A673 (cell line): ENCODE measurements around the gene LFNG. TPM values are rescaled to one million over a fixed set of nuclear protein-coding genes. Genes with fewer than 3 reads are reported as not detected.

Source experiments
- BruUV-seq: library from RNA; stranded (reverse); fragments of 400-500 nt; replicated peaks from 2 replicates; lab custom pipeline; 2021; lab: Mats Ljungman, UMichigan
- CTCF ChIA-PET: fragments of 300-600 bp; sonication (Branson Sonifier 250); formaldehyde crosslinking; loops from one replicate; lab custom pipeline; 2022; ENCODE audit warnings: antibody characterized with exemption; lab: Charles Lee
- POLR2A ChIA-PET: fragments of 300-600 bp; sonication (Branson Sonifier 250); formaldehyde crosslinking; loops from one replicate; lab custom pipeline; 2022; ENCODE audit warnings: antibody characterized with exemption; ENCODE audit not compliant: low non-redundant PET; lab: Charles Lee
- DNase-seq: peaks from one replicate; pipeline ENCODE4 v3.0.0-alpha.2; 2015; ENCODE audit warnings: low spot score
- H3K27ac ChIP-seq: fragments of 200-600 bp; sonication (generic); 2 replicates; pipeline ENCODE4 v1.5.1; 2016; ENCODE audit warnings: mixed run types, low read depth, mild to moderate bottlenecking, mixed read lengths, antibody characterized with exemption, low read length; ENCODE audit not compliant: poor library complexity, severe bottlenecking
- H3K27me3 ChIP-seq: fragments of 200-600 bp; sonication (generic); replicated peaks from 2 replicates; pipeline ENCODE4 v1.6.1; 2017; ENCODE audit warnings: mixed run types, low read depth, mild to moderate bottlenecking, mixed read lengths, antibody characterized with exemption, low read length; ENCODE audit not compliant: insufficient read depth, poor library complexity
- H3K36me3 ChIP-seq: fragments of 200-600 bp; sonication (generic); 2 replicates; pipeline ENCODE4 v1.6.1; 2016; ENCODE audit warnings: mixed run types, mild to moderate bottlenecking, mixed read lengths, antibody characterized with exemption, low read length; ENCODE audit not compliant: insufficient read depth, poor library complexity, severe bottlenecking
- H3K4me1 ChIP-seq: fragments of 200-600 bp; sonication (generic); 2 replicates; pipeline ENCODE4 v1.6.1; 2017; ENCODE audit warnings: mixed run types, mild to moderate bottlenecking, mixed read lengths, antibody characterized with exemption, low read length; ENCODE audit not compliant: insufficient read depth, poor library complexity, severe bottlenecking
- H3K4me3 ChIP-seq: fragments of 200-600 bp; sonication (generic); 2 replicates; pipeline ENCODE4 v1.5.1; 2016; ENCODE audit warnings: low read depth, mixed run types, mild to moderate bottlenecking, mixed read lengths, low read length; ENCODE audit not compliant: poor library complexity, severe bottlenecking
- H3K9me3 ChIP-seq: fragments of 200-600 bp; sonication (generic); 2 replicates; pipeline ENCODE4 v1.6.1; 2016; ENCODE audit warnings: mixed run types, low read depth, mild to moderate bottlenecking, mixed read lengths, antibody characterized with exemption, low read length; ENCODE audit not compliant: poor library complexity, severe bottlenecking
- EZH2 ChIP-seq: fragments of 200-600 bp; sonication (generic); IDR thresholded peaks from 2 replicates; pipeline ENCODE4 v1.6.1; 2017; ENCODE audit warnings: borderline replicate concordance, low read depth, mild to moderate bottlenecking, mixed read lengths, antibody characterized with exemption, low read length; ENCODE audit not compliant: poor library complexity, severe bottlenecking
- intact Hi-C: fragments of 100-400 bp; cut with micrococcal nuclease; formaldehyde crosslinking; loops from one replicate; pipeline ENCODE4 v1.10.0; 2022; ENCODE audit not compliant: unreplicated experiment
- total RNA-seq: library from RNA; stranded (reverse); gene quantifications from 2 replicates; pipeline ENCODE4 v1.2.3, GENCODE V29; 2021
- TF ChIP-seq, protein P1 (sequence below): fragments of 300-800, 200-600 bp; sonication (generic); conservative IDR thresholded peaks from 2 replicates; pipeline ENCODE4 v1.5.1; 2017; ENCODE audit warnings: low read depth, mild to moderate bottlenecking, antibody characterized with exemption, low read length, moderate library complexity, mixed read lengths

LFNG gene
- total RNA-seq, 1 experiment from 2014 or later, result 11.7 TPM

DNA sequence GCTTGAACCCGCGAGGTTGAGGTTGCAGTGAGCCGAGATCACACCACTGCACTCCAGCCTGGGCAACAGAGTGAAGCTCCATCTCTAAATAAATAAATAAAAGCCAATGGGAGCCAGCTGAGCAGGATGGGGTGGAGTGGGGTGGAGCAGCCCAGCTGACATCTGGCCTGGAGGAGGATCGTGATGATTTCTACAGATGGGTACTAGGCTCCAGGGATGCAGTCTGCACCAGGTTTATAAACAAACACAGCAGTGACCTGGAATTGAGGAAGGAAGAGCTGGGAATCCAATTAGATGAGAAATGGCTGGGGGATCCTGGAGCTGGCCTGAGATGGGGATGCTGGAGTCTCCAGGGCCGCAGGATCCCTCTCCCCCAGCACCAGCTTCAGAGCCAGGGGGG, 36.1 kb upstream of the LFNG start:
- POLR2A ChIA-PET, result no interaction called here
- Histone ChIP-seq H3K36me3 (no peaks in the 10 kb centered on the region), H3K9me3 (no peaks in the 10 kb centered on the region), H3K27me3 (no peaks in the 10 kb centered on the region), H3K4me3 (no peak overlapping the region), H3K4me1 (peaks cover 12% of the 10 kb centered on the region), H3K27ac (no peak overlapping the region)
- intact Hi-C loops, result no loop called here
- DNase-seq, result no peak
- CTCF ChIA-PET, result no interaction called here
- no TSS peak for BruUV-seq
- TF ChIP-seq EZH2, result no peak
- TF ChIP-seq, protein P1, sequence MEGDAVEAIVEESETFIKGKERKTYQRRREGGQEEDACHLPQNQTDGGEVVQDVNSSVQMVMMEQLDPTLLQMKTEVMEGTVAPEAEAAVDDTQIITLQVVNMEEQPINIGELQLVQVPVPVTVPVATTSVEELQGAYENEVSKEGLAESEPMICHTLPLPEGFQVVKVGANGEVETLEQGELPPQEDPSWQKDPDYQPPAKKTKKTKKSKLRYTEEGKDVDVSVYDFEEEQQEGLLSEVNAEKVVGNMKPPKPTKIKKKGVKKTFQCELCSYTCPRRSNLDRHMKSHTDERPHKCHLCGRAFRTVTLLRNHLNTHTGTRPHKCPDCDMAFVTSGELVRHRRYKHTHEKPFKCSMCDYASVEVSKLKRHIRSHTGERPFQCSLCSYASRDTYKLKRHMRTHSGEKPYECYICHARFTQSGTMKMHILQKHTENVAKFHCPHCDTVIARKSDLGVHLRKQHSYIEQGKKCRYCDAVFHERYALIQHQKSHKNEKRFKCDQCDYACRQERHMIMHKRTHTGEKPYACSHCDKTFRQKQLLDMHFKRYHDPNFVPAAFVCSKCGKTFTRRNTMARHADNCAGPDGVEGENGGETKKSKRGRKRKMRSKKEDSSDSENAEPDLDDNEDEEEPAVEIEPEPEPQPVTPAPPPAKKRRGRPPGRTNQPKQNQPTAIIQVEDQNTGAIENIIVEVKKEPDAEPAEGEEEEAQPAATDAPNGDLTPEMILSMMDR, result no peak

DNA sequence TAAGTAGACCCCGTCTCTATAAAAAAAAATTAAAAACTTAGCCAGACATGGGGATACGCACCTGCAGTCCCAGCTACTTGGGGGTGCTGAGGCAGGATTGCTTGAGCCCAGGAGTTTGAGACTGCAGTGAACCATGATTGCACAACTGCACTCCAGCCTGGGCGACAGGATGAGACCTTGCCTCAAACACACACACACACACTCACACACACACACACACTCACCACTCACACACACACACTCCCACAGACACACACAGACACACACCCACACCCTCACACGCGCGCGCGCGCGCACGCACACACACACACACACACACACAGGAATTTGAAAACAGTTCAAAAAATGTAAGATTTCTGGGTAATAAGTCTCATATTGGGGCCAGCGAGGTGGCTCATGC, 34.7 kb upstream of the LFNG start:
- no peak overlapping the region for H3K4me3 ChIP-seq
- no TSS peak for BruUV-seq
- H3K9me3 ChIP-seq, result no peaks in the 10 kb centered on the region
- POLR2A ChIA-PET, result no interaction called here
- no peak for TF ChIP-seq EZH2
- TF ChIP-seq, protein P1, result no peak
- CTCF ChIA-PET, result no interaction called here
- intact Hi-C loops, result no loop called here
- DNase-seq, result no peak
- H3K36me3 ChIP-seq, result no peaks in the 10 kb centered on the region
- peaks cover 15% of the 10 kb centered on the region for H3K4me1 ChIP-seq
- H3K27ac ChIP-seq, result no peak overlapping the region
- H3K27me3 ChIP-seq, result no peaks in the 10 kb centered on the region

GRCh38 chr7:2487586-2488271, 31.8 kb upstream of the LFNG start:
- Histone ChIP-seq H3K9me3 (no peaks in the 10 kb centered on the region), H3K27me3 (no peaks in the 10 kb centered on the region), H3K4me1 (peaks cover 22% of the 10 kb centered on the region), H3K27ac (no peak overlapping the region), H3K36me3 (no peaks in the 10 kb centered on the region), H3K4me3 (no peak overlapping the region)
- TF ChIP-seq, protein P1, result no peak
- TF ChIP-seq EZH2, result no peak
- BruUV-seq, result no TSS peak
- intact Hi-C loops, result no loop called here
- ChIA-PET CTCF (no interaction called here), POLR2A (no interaction called here)
- DNase-seq, result peak; percentile 66
